BLaER1 treated with 17β-estradiol and CSF1 and Interleukin-3, amounts not matched to agents 10 nM and 100 nM (cell line): ENCODE results near the gene DNMT1.

ENCODE experiments used
- H3K27ac ChIP-seq, 11 experiments: shearing (Covaris generic); formaldehyde crosslinking; 2 replicates each; pipeline ENCODE4 v1.8.1; 2022
- H3K27me3 ChIP-seq, 11 experiments: shearing (Covaris generic); formaldehyde crosslinking; 2 replicates each; pipeline ENCODE4 v1.8.1; 2022
- H3K36me3 ChIP-seq, 11 experiments: shearing (Covaris generic); formaldehyde crosslinking; 2 replicates each; pipeline ENCODE4 v1.8.1; 2022
- H3K4me1 ChIP-seq, 10 experiments: shearing (Covaris generic); formaldehyde crosslinking; 2 replicates each; pipeline ENCODE4 v1.8.1; 2022
- H3K4me2 ChIP-seq, 11 experiments: shearing (Covaris generic); formaldehyde crosslinking; 2 replicates each; pipeline ENCODE4 v1.8.1; 2022
- H3K4me3 ChIP-seq, 10 experiments: shearing (Covaris generic); formaldehyde crosslinking; 2 replicates each; pipeline ENCODE4 v1.8.1; 2022
- H3K9ac ChIP-seq, 11 experiments: shearing (Covaris generic); formaldehyde crosslinking; 2 replicates each; pipeline ENCODE4 v1.8.1; 2022
- H3K9me3 ChIP-seq, 11 experiments: shearing (Covaris generic); formaldehyde crosslinking; replicated peaks in 1 of 11; 2 replicates each; pipeline ENCODE4 v1.8.1; 2022
- H4K20me1 ChIP-seq, 11 experiments: shearing (Covaris generic); formaldehyde crosslinking; 2 replicates each; pipeline ENCODE4 v1.8.1; 2022
- Cebpa-rat ChIP-seq, 11 experiments: shearing (Covaris generic); IDR thresholded peaks; 2 replicates each; pipeline ENCODE4 v1.8.1; 2022

The DNMT1 gene

GRCh38 chr19:10231612-10232228 is 37.0 kb upstream of the DNMT1 start:
- Histone ChIP-seq H3K4me3 (peak overlapping the region; percentile 83 to 99 (median 92); a peak in 19 of 20 replicates), H4K20me1 (peaks cover 0 to 33% (median 22%) of the 10 kb centered on the region in 11 experiments; a peak in 13 of 22 replicates), H3K27ac (peak overlapping the region in 10 of 11 experiments; percentile 20 to 93 (median 88); a peak in 19 of 22 replicates), H3K27me3 (no peaks in the 10 kb centered on the region), H3K4me1 (peaks cover 48 to 89% (median 84%) of the 10 kb centered on the region in 10 experiments), H3K9me3 (no peaks in the 10 kb centered on the region), H3K9ac (peak overlapping the region in 10 of 11 experiments; percentile 60 to 94 (median 90); a peak in 18 of 22 replicates), H3K36me3 (peaks cover 0 to 9% (median 3%) of the 10 kb centered on the region in 11 experiments; a peak in 1 of 22 replicates), H3K4me2 (peak overlapping the region; percentile 48 to 100 (median 97); a peak in 21 of 22 replicates)
- no peak for TF ChIP-seq Cebpa-rat (IDR thresholded peaks at IDR 0.05)

- Histone ChIP-seq H3K9ac (peak within 1 kb of the TSS; percentile 84 to 98 (median 92)), H3K27me3 (no peaks in the 10 kb centered on the region), H3K36me3 (peaks cover 0 to 10% (median 3%) of the 10 kb centered on the region in 11 experiments; a peak in 4 of 22 replicates), H3K4me1 (peaks cover 47 to 87% (median 80%) of the 10 kb centered on the region in 10 experiments), H3K4me2 (peak within 1 kb of the TSS; percentile 93 to 100 (median 97)), H3K27ac (peak within 1 kb of the TSS; percentile 83 to 93 (median 89)), H3K9me3 (no peaks in the 10 kb centered on the region), H4K20me1 (peaks cover 0 to 39% (median 29%) of the 10 kb centered on the region in 11 experiments; a peak in 14 of 22 replicates), H3K4me3 (peak within 1 kb of the TSS; percentile 83 to 99 (median 92))
- TF ChIP-seq Cebpa-rat (IDR thresholded peaks at IDR 0.05): no peak
Measured at GRCh38 chr19:10230861-10231611, 36.3 kb upstream of the DNMT1 start, which contains the start of gene S1PR2. TSS of gene S1PR2 (minus strand) at chr19:10231331. CDS start at chr19:10224905, 6,426 bp downstream.

GRCh38 chr19:10230173-10230860 is 35.6 kb upstream of the DNMT1 start:
- Histone ChIP-seq H3K36me3 (peaks cover 0 to 17% (median 4%) of the 10 kb centered on the region in 11 experiments; a peak in 6 of 22 replicates), H3K27ac (peak overlapping the region; percentile 83 to 93 (median 89)), H4K20me1 (peaks cover 0 to 46% (median 34%) of the 10 kb centered on the region in 11 experiments; a peak in 16 of 22 replicates)

GRCh38 chr19:10228920-10229319 is 34.2 kb upstream of the DNMT1 start:
- H4K20me1 ChIP-seq: peaks cover 4 to 60% (median 47%) of the 10 kb centered on the region in 11 experiments; a peak in 17 of 22 replicates
- no peaks in the 10 kb centered on the region for H3K9me3 ChIP-seq
- H3K27me3 ChIP-seq: no peaks in the 10 kb centered on the region
- H3K27ac ChIP-seq: peak overlapping the region; percentile 31 to 91 (median 53); a peak in 20 of 22 replicates
- peaks cover 48 to 76% (median 63%) of the 10 kb centered on the region in 10 experiments for H3K4me1 ChIP-seq
- peaks cover 8 to 30% (median 16%) of the 10 kb centered on the region in 11 experiments; a peak in 21 of 22 replicates for H3K36me3 ChIP-seq
- TF ChIP-seq Cebpa-rat (IDR thresholded peaks at IDR 0.05): no peak
- H3K4me3 ChIP-seq: peak overlapping the region in 5 of 10 experiments; percentile 37 to 99 (median 91); a peak in 8 of 20 replicates
- H3K9ac ChIP-seq: peak overlapping the region; percentile 5 to 98 (median 46); a peak in 14 of 22 replicates
- peak overlapping the region; percentile 93 to 100 (median 97) for H3K4me2 ChIP-seq

More at GRCh38 chr19:10230173-10230860, 35.6 kb upstream of the DNMT1 start:
- Histone ChIP-seq H3K4me2 (peak overlapping the region; percentile 93 to 100 (median 97)), H3K9ac (peak overlapping the region; percentile 84 to 98 (median 92)), H3K4me1 (peaks cover 47 to 81% (median 75%) of the 10 kb centered on the region in 10 experiments), H3K9me3 (no peaks in the 10 kb centered on the region), H3K4me3 (peak overlapping the region; percentile 83 to 99 (median 92)), H3K27me3 (no peaks in the 10 kb centered on the region)
- TF ChIP-seq Cebpa-rat (IDR thresholded peaks at IDR 0.05): no peak

- H3K27ac ChIP-seq: peak overlapping the region; percentile 31 to 91 (median 53); a peak in 20 of 22 replicates
- peaks cover 47 to 74% (median 62%) of the 10 kb centered on the region in 10 experiments for H3K4me1 ChIP-seq
- TF ChIP-seq Cebpa-rat (IDR thresholded peaks at IDR 0.05): no peak
- no peaks in the 10 kb centered on the region for H3K9me3 ChIP-seq
- H3K4me3 ChIP-seq: peak overlapping the region in 2 of 10 experiments; percentile 87 to 91; a peak in 5 of 20 replicates
- H3K27me3 ChIP-seq: no peaks in the 10 kb centered on the region
- peak overlapping the region; percentile 5 to 98 (median 45); a peak in 13 of 22 replicates for H3K9ac ChIP-seq
- H4K20me1 ChIP-seq: peaks cover 4 to 64% (median 49%) of the 10 kb centered on the region in 11 experiments; a peak in 17 of 22 replicates
- H3K36me3 ChIP-seq: peaks cover 10 to 35% (median 21%) of the 10 kb centered on the region in 11 experiments; a peak in 21 of 22 replicates
- peak overlapping the region; percentile 93 to 100 (median 97) for H3K4me2 ChIP-seq
Measured at GRCh38 chr19:10228393-10228792, 33.6 kb upstream of the DNMT1 start.

- no peaks in the 10 kb centered on the region for H3K27me3 ChIP-seq
- H3K36me3 ChIP-seq: peaks cover 10 to 44% (median 22%) of the 10 kb centered on the region in 11 experiments; a peak in 21 of 22 replicates
- H3K4me1 ChIP-seq: peaks cover 48 to 78% (median 63%) of the 10 kb centered on the region in 10 experiments
- peak overlapping the region; percentile 29 to 100 (median 97); a peak in 19 of 22 replicates for H3K4me2 ChIP-seq
- H4K20me1 ChIP-seq: peaks cover 4 to 75% (median 50%) of the 10 kb centered on the region in 11 experiments; a peak in 17 of 22 replicates
- peak overlapping the region in 7 of 11 experiments; percentile 21 to 91 (median 48); a peak in 9 of 22 replicates for H3K27ac ChIP-seq
- H3K9ac ChIP-seq: peak overlapping the region in 4 of 11 experiments; percentile 10 to 55 (median 18); a peak in 1 of 22 replicates
- TF ChIP-seq Cebpa-rat (IDR thresholded peaks at IDR 0.05): no peak
- H3K4me3 ChIP-seq: no peak overlapping the region
- H3K9me3 ChIP-seq: no peaks in the 10 kb centered on the region
Measured at GRCh38 chr19:10227026-10227971, 32.5 kb upstream of the DNMT1 start.
